Astrocyte (in vitro differentiated cells and primary cell): ENCODE results near the gene C9orf85. TPM values are rescaled to one million over a fixed set of nuclear protein-coding genes. Genes with fewer than 3 reads are reported as not detected.

Experiments used
- DNase-seq: peaks from one replicate; pipeline ENCODE4 v3.0.0-alpha.2; 2010; ENCODE audit warnings: low read depth
- FAIRE-seq: peaks from 2 replicates; lab custom pipeline; 2011; peaks lifted over from hg19 to GRCh38; lab: Jason Lieb, UNC
- H2AFZ ChIP-seq: 2 replicates; pipeline ENCODE4 v1.6.0; 2012; ENCODE audit warnings: low read depth, low read length, inconsistent platforms
- H3K27ac ChIP-seq: 2 replicates; pipeline ENCODE4 v1.5.1; 2011; ENCODE audit warnings: low read depth, low read length, inconsistent platforms
- H3K27me3 ChIP-seq: 2 replicates; pipeline ENCODE4 v1.6.0; 2011; ENCODE audit warnings: low read length, inconsistent platforms; ENCODE audit not compliant: insufficient read depth
- H3K36me3 ChIP-seq: 2 replicates; pipeline ENCODE4 v1.5.1; 2011; ENCODE audit warnings: low read length, inconsistent platforms; ENCODE audit not compliant: insufficient read depth
- H3K4me1 ChIP-seq: 2 replicates; pipeline ENCODE4 v1.5.1; 2011; ENCODE audit warnings: low read length, inconsistent platforms; ENCODE audit not compliant: insufficient read depth
- H3K4me2 ChIP-seq: 2 replicates; pipeline ENCODE4 v1.6.0; 2012; ENCODE audit warnings: low read length, inconsistent platforms
- H3K4me3 ChIP-seq: 2 replicates; pipeline ENCODE4 v1.5.1; 2011; ENCODE audit warnings: low read depth, mild to moderate bottlenecking, low read length, inconsistent platforms; ENCODE audit not compliant: insufficient read depth
- H3K79me2 ChIP-seq: 2 replicates; pipeline ENCODE4 v1.6.0; 2012; ENCODE audit warnings: mild to moderate bottlenecking, low read length, inconsistent platforms; ENCODE audit not compliant: insufficient read depth
- H3K9ac ChIP-seq: 2 replicates; pipeline ENCODE4 v1.6.0; 2012; ENCODE audit warnings: mild to moderate bottlenecking, low read length, inconsistent platforms
- H3K9me3 ChIP-seq: 2 replicates; pipeline ENCODE4 v1.5.1; 2012; ENCODE audit warnings: low read depth, mild to moderate bottlenecking, low read length, inconsistent platforms; ENCODE audit not compliant: insufficient read depth
- H4K20me1 ChIP-seq: 2 replicates; pipeline ENCODE4 v1.6.0; 2012; ENCODE audit warnings: low read length, inconsistent platforms; ENCODE audit not compliant: insufficient read depth
- H3K27ac Mint-ChIP-seq: one replicate; pipeline ENCODE4 v1.8.0; 2021; ENCODE audit warnings: mild to moderate bottlenecking, mixed read lengths; ENCODE audit not compliant: unreplicated experiment
- H3K27me3 Mint-ChIP-seq: one replicate; pipeline ENCODE4 v1.8.0; 2021; ENCODE audit warnings: low read depth, mixed read lengths; ENCODE audit not compliant: unreplicated experiment
- H3K36me3 Mint-ChIP-seq: one replicate; pipeline ENCODE4 v1.8.0; 2021; ENCODE audit warnings: low read depth, mixed read lengths; ENCODE audit not compliant: unreplicated experiment
- H3K4me1 Mint-ChIP-seq: one replicate; pipeline ENCODE4 v1.8.0; 2021; ENCODE audit warnings: low read depth, mixed read lengths; ENCODE audit not compliant: unreplicated experiment
- H3K4me3 Mint-ChIP-seq: one replicate; pipeline ENCODE4 v1.8.0; 2021; ENCODE audit warnings: mild to moderate bottlenecking, moderate library complexity, mixed read lengths; ENCODE audit not compliant: unreplicated experiment
- H3K9me3 Mint-ChIP-seq: one replicate; pipeline ENCODE4 v1.8.0; 2021; ENCODE audit warnings: mild to moderate bottlenecking, mixed read lengths; ENCODE audit not compliant: unreplicated experiment
- EZH2 ChIP-seq: IDR thresholded peaks from 2 replicates; pipeline ENCODE4 v1.6.1; 2012; ENCODE audit warnings: mild to moderate bottlenecking, low read length, inconsistent platforms; ENCODE audit not compliant: insufficient read depth
- total RNA-seq: library from RNA; stranded (reverse); gene quantifications from 2 replicates; pipeline ENCODE4 v1.2.1, GENCODE V29; 2021
- TF ChIP-seq, protein P1 (sequence below): IDR thresholded peaks from 2 replicates; pipeline ENCODE4 v1.5.1; 2011; ENCODE audit warnings: low read depth, mild to moderate bottlenecking, inconsistent platforms, low read length, moderate library complexity; ENCODE audit not compliant: insufficient read depth

Gene C9orf85
- total RNA-seq, 1 donor from 2014 or later, result 15.2 TPM

DNA sequence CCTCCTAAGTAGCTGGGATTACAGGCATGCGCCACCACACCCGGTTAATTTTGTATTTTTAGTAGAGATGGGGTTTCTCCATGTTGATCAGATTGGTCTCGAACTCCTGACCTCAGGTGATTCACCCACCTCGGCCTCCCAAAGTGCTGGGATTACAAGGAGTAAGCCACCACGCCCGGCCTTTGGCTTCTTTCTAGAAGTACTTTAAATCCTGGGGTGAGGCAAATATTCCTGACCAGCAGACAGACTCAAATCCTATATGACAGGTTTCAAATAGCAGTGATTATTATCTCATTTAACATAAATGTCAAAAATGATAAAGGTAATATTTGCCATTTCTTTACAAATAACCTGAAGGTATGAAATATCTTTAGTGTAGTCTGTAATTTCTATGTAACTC, 36.1 kb upstream of the C9orf85 start:
- H3K4me1 ChIP-seq, result no peaks in the 10 kb centered on the region
- H3K79me2 ChIP-seq, result peaks cover 62% of the 10 kb centered on the region
- H3K27me3 ChIP-seq, result no peaks in the 10 kb centered on the region
- DNase-seq, result no peak
- no peak overlapping the region for H3K27ac Mint-ChIP-seq
- no peak overlapping the region for H3K4me2 ChIP-seq
- peaks cover 6% of the 10 kb centered on the region for H3K9me3 Mint-ChIP-seq
- no peaks in the 10 kb centered on the region for H3K36me3 ChIP-seq
- H3K36me3 Mint-ChIP-seq, result peaks cover 6% of the 10 kb centered on the region
- no peak overlapping the region for H2AFZ ChIP-seq
- TF ChIP-seq, protein P1, sequence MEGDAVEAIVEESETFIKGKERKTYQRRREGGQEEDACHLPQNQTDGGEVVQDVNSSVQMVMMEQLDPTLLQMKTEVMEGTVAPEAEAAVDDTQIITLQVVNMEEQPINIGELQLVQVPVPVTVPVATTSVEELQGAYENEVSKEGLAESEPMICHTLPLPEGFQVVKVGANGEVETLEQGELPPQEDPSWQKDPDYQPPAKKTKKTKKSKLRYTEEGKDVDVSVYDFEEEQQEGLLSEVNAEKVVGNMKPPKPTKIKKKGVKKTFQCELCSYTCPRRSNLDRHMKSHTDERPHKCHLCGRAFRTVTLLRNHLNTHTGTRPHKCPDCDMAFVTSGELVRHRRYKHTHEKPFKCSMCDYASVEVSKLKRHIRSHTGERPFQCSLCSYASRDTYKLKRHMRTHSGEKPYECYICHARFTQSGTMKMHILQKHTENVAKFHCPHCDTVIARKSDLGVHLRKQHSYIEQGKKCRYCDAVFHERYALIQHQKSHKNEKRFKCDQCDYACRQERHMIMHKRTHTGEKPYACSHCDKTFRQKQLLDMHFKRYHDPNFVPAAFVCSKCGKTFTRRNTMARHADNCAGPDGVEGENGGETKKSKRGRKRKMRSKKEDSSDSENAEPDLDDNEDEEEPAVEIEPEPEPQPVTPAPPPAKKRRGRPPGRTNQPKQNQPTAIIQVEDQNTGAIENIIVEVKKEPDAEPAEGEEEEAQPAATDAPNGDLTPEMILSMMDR, result no peak
- H4K20me1 ChIP-seq, result peaks cover 27% of the 10 kb centered on the region
- H3K9me3 ChIP-seq, result no peaks in the 10 kb centered on the region
- H3K27ac ChIP-seq, result no peak overlapping the region
- H3K4me3 ChIP-seq, result no peak overlapping the region
- FAIRE-seq, result no peak
- no peak overlapping the region for H3K4me3 Mint-ChIP-seq
- no peak overlapping the region for H3K9ac ChIP-seq
- no peaks in the 10 kb centered on the region for H3K27me3 Mint-ChIP-seq
- no peaks in the 10 kb centered on the region for H3K4me1 Mint-ChIP-seq

DNA sequence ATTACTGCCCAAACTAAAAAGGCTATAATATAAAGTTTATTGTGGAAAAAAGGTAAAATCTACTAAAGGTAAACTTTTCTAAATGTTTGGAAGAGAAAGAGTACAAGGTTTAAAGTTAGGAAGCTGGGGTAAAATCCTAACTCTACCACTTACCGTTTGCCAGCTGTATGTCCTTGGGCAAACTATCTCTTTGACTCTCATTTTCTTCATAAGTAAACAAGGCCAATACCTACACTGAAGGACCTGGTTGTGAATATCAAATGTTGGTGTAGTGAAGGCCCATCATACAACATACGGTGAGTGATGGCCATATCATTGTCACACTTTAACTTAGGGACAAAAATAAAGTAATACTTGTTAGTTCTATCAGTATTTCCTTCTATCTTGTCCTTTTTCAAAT, 35.3 kb upstream of the C9orf85 start:
- Mint-ChIP-seq H3K27me3 (no peaks in the 10 kb centered on the region), H3K9me3 (peaks cover 8% of the 10 kb centered on the region), H3K36me3 (peaks cover 6% of the 10 kb centered on the region), H3K4me1 (no peaks in the 10 kb centered on the region), H3K4me3 (no peak overlapping the region), H3K27ac (no peak overlapping the region)
- H2AFZ ChIP-seq, result no peak overlapping the region
- H3K27me3 ChIP-seq, result no peaks in the 10 kb centered on the region
- TF ChIP-seq, protein P1, result no peak
- no peak for TF ChIP-seq EZH2
- no peaks in the 10 kb centered on the region for H3K36me3 ChIP-seq
- H4K20me1 ChIP-seq, result peaks cover 27% of the 10 kb centered on the region
- H3K9me3 ChIP-seq, result no peaks in the 10 kb centered on the region
- H3K27ac ChIP-seq, result no peak overlapping the region
- no peak overlapping the region for H3K9ac ChIP-seq
- no peak for DNase-seq
- no peak overlapping the region for H3K4me2 ChIP-seq
- peaks cover 70% of the 10 kb centered on the region for H3K79me2 ChIP-seq
- no peaks in the 10 kb centered on the region for H3K4me1 ChIP-seq
- FAIRE-seq, result no peak
- H3K4me3 ChIP-seq, result no peak overlapping the region

DNA sequence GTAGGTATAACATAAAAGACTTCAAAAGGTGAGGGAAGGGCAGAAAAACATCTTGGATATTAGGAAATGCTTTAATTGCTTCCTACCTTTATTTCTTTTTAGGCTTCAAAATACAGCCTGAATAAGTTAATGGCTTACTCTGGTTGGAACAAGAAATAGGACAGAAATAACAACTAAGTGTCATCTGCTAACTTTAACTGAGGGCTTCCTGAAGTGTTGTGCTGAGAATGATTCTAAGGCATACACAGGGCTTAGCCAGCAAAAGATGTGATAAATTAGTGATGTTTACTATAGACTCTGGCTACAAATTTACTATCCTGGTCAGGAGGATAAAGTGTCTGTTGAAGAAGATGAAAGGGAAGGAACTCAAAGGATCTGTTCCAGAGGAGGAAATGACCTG, 34.6 kb upstream of the C9orf85 start:
- no peak for TF ChIP-seq EZH2
- TF ChIP-seq, protein P1, result no peak
- H3K9ac ChIP-seq, result no peak overlapping the region
- H3K79me2 ChIP-seq, result peaks cover 72% of the 10 kb centered on the region
- no peaks in the 10 kb centered on the region for H3K36me3 ChIP-seq
- peaks cover 10% of the 10 kb centered on the region for H3K9me3 Mint-ChIP-seq
- peaks cover 27% of the 10 kb centered on the region for H4K20me1 ChIP-seq
- no peaks in the 10 kb centered on the region for H3K27me3 ChIP-seq
- no peaks in the 10 kb centered on the region for H3K4me1 ChIP-seq
- no peak overlapping the region for H3K4me2 ChIP-seq
- H3K4me3 ChIP-seq, result no peak overlapping the region
- H3K27ac Mint-ChIP-seq, result no peak overlapping the region
- peaks cover 7% of the 10 kb centered on the region for H3K36me3 Mint-ChIP-seq
- H3K9me3 ChIP-seq, result no peaks in the 10 kb centered on the region
- no peak for DNase-seq
- no peak overlapping the region for H3K4me3 Mint-ChIP-seq
- no peaks in the 10 kb centered on the region for H3K27me3 Mint-ChIP-seq
- H3K27ac ChIP-seq, result no peak overlapping the region
- no peak for FAIRE-seq
- no peaks in the 10 kb centered on the region for H3K4me1 Mint-ChIP-seq
- H2AFZ ChIP-seq, result no peak overlapping the region
